ENCODE data around the gene DYNC1I2.

DNA sequence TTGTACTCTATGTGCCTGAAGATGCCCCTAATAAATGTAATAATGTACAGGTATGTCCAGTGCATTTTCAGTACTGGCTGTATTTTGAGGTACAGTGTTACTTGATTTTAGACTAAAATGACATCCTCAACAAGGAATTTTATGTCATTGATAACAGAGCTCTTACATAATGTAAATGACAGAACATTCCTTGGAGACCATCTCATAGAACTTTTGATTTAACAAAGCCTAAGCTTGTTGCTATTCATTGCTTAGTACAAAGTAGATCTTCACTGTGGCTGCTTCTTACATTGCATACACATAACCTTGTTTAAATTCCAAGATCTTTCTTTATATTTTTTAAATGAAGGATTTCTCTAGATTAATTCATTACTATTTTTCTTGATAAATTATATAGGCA, 24.1 kb downstream of the DYNC1I2 start:
- TF ChIP-seq, protein P1, sequence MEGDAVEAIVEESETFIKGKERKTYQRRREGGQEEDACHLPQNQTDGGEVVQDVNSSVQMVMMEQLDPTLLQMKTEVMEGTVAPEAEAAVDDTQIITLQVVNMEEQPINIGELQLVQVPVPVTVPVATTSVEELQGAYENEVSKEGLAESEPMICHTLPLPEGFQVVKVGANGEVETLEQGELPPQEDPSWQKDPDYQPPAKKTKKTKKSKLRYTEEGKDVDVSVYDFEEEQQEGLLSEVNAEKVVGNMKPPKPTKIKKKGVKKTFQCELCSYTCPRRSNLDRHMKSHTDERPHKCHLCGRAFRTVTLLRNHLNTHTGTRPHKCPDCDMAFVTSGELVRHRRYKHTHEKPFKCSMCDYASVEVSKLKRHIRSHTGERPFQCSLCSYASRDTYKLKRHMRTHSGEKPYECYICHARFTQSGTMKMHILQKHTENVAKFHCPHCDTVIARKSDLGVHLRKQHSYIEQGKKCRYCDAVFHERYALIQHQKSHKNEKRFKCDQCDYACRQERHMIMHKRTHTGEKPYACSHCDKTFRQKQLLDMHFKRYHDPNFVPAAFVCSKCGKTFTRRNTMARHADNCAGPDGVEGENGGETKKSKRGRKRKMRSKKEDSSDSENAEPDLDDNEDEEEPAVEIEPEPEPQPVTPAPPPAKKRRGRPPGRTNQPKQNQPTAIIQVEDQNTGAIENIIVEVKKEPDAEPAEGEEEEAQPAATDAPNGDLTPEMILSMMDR (IDR thresholded peaks at IDR 0.05), result no peak
- no peak for TF ChIP-seq ZFX (IDR thresholded peaks at IDR 0.05; ENCODE audit: borderline replicate concordance)

Measured in 22Rv1 (cell line).